Measurements from ENCODE around the gene HECW1.
"Not testable (repeated sequence)": the region's sequence is repeated elsewhere in the genome, so short reads cannot be mapped to it uniquely, and the experiment has no call there.

Gene HECW1

GRCh38 chr7:43481902-43482678 lies 369.6 kb downstream of the HECW1 start:
- DNase-seq = no peak

- no peak for DNase-seq
Measured at GRCh38 chr7:43482679-43483252, 370.3 kb downstream of the HECW1 start.

GRCh38 chr7:43484678-43485395 lies 372.4 kb downstream of the HECW1 start:
- DNase-seq = no peak

GRCh38 chr7:43485580-43485979 lies 373.1 kb downstream of the HECW1 start:
- no peak for DNase-seq

- not testable (repeated sequence) for DNase-seq
Measured at GRCh38 chr7:43486008-43486407, 373.6 kb downstream of the HECW1 start.

- DNase-seq = no peak
Measured at GRCh38 chr7:43486634-43487033, 374.2 kb downstream of the HECW1 start.

- DNase-seq = no peak
Measured at GRCh38 chr7:43487731-43488073, 375.3 kb downstream of the HECW1 start.

- DNase-seq = no peak
Measured at GRCh38 chr7:43489257-43489656, 376.8 kb downstream of the HECW1 start.

GRCh38 chr7:43490016-43490415 lies 377.6 kb downstream of the HECW1 start:
- DNase-seq = no peak

GRCh38 chr7:43491123-43491522 lies 378.7 kb downstream of the HECW1 start:
- no peak for DNase-seq

GRCh38 chr7:43491984-43492383 lies 379.5 kb downstream of the HECW1 start:
- DNase-seq = no peak

- DNase-seq = no peak
Measured at GRCh38 chr7:43492896-43493295, 380.4 kb downstream of the HECW1 start.

- no peak for DNase-seq
Measured at GRCh38 chr7:43495572-43495971, 383.1 kb downstream of the HECW1 start.

GRCh38 chr7:43496596-43496995 lies 384.1 kb downstream of the HECW1 start:
- no peak for DNase-seq

GRCh38 chr7:43501870-43502269 lies 389.4 kb downstream of the HECW1 start:
- DNase-seq = no peak

- no peak for DNase-seq
Measured at GRCh38 chr7:43502941-43503340, 390.5 kb downstream of the HECW1 start.

GRCh38 chr7:43505412-43505811 lies 393.0 kb downstream of the HECW1 start:
- no peak for DNase-seq

- DNase-seq = no peak
Measured at GRCh38 chr7:43506460-43506859, 394.0 kb downstream of the HECW1 start.

- DNase-seq = no peak
Measured at GRCh38 chr7:43508461-43508860, 396.0 kb downstream of the HECW1 start.

- DNase-seq = no peak
Measured at GRCh38 chr7:43509906-43510305, 397.5 kb downstream of the HECW1 start.

- DNase-seq = no peak
Measured at GRCh38 chr7:43511029-43511428, 398.6 kb downstream of the HECW1 start.

GRCh38 chr7:43511769-43512515 lies 399.5 kb downstream of the HECW1 start:
- DNase-seq = no peak

GRCh38 chr7:43513251-43513650 lies 400.8 kb downstream of the HECW1 start:
- DNase-seq = no peak

All from CD4-positive, alpha-beta T cell treated with Interleukin-1 beta for 1 hour (primary cell).